ENCODE measurements around the gene MAP4K2. TPM values are rescaled to one million over a fixed set of nuclear protein-coding genes. Genes with fewer than 3 reads are reported as not detected.
A peak's percentile ranks its signal among the peaks of the same experiment; 100 is the strongest.

Gene MAP4K2
- total RNA-seq, 1 experiment from 2014 or later = 24.7 TPM

- TF ChIP-seq, protein P1, sequence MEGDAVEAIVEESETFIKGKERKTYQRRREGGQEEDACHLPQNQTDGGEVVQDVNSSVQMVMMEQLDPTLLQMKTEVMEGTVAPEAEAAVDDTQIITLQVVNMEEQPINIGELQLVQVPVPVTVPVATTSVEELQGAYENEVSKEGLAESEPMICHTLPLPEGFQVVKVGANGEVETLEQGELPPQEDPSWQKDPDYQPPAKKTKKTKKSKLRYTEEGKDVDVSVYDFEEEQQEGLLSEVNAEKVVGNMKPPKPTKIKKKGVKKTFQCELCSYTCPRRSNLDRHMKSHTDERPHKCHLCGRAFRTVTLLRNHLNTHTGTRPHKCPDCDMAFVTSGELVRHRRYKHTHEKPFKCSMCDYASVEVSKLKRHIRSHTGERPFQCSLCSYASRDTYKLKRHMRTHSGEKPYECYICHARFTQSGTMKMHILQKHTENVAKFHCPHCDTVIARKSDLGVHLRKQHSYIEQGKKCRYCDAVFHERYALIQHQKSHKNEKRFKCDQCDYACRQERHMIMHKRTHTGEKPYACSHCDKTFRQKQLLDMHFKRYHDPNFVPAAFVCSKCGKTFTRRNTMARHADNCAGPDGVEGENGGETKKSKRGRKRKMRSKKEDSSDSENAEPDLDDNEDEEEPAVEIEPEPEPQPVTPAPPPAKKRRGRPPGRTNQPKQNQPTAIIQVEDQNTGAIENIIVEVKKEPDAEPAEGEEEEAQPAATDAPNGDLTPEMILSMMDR (conservative IDR thresholded peaks at IDR 0.05) = no peak
- DNase-seq = no peak
- Mint-ChIP-seq H3K27ac (peak overlapping the region in 2 of 3 experiments; percentile 44 to 90; a peak in 1 of 7 replicates), H3K36me3 (ENCODE audit: insufficient read depth in 1 of 3, low read depth in 3 of 3) (peaks cover 0 to 34% (median 12%) of the 10 kb centered on the region in 3 experiments; a peak in 5 of 7 replicates), H3K4me1 (peaks cover 0 to 1% of the 10 kb centered on the region in 2 experiments; a peak in 2 of 4 replicates), H3K27me3 (ENCODE audit: low read depth) (no peaks in the 10 kb centered on the region), H3K9me3 (no peaks in the 10 kb centered on the region), H3K4me3 (no peak overlapping the region)
- H2BK15ac ChIP-seq (ENCODE audit: low read depth, low read length) = no peak overlapping the region
- H3K9ac ChIP-seq (ENCODE audit: extremely low read depth, insufficient read length, low read length) = no peak overlapping the region
- H3K9me3 ChIP-seq (ENCODE audit: control insufficient read depth, low read depth, low read length) = no peaks in the 10 kb centered on the region
- no peak overlapping the region for H3K18ac ChIP-seq (ENCODE audit: insufficient read length, low read depth, low read length)
- H2BK5ac ChIP-seq (ENCODE audit: insufficient read length, low read length) = no peak overlapping the region
- H2AFZ ChIP-seq (ENCODE audit: low read length) = no peak overlapping the region
- H4K8ac ChIP-seq (replicated peaks; ENCODE audit: insufficient read length, low read depth, low read length) = no peak overlapping the region
- H3K27ac ChIP-seq (ENCODE audit: insufficient read length, low read depth, low read length) = no peak overlapping the region
- H4K20me1 ChIP-seq (ENCODE audit: control insufficient read depth, insufficient read depth, insufficient read length) = no peaks in the 10 kb centered on the region
- H3K4ac ChIP-seq (ENCODE audit: low read depth, low read length) = no peak overlapping the region
- H2BK120ac ChIP-seq (ENCODE audit: low read depth, low read length, poor library complexity, severe bottlenecking) = no peak overlapping the region
- no peak overlapping the region for H3T11ph ChIP-seq (ENCODE audit: low read length)
- no peaks in the 10 kb centered on the region for H3K27me3 ChIP-seq (ENCODE audit: insufficient read depth, low read length)
- H3K23me2 ChIP-seq (ENCODE audit: insufficient read length, low read depth, low read length, poor library complexity, severe bottlenecking) = no peaks in the 10 kb centered on the region
- no peak overlapping the region for H4K91ac ChIP-seq (ENCODE audit: insufficient read length, low read depth, low read length)
- H3K4me2 ChIP-seq (ENCODE audit: insufficient read depth, insufficient read length, low read length) = no peak overlapping the region
- H2BK12ac ChIP-seq (ENCODE audit: insufficient read length, low read depth, low read length) = no peak overlapping the region
- no peaks in the 10 kb centered on the region for H3K79me1 ChIP-seq (ENCODE audit: insufficient read depth, low read depth, low read length, poor library complexity, severe bottlenecking)
- H3K56ac ChIP-seq (ENCODE audit: insufficient read length, low read depth, low read length) = no peak overlapping the region
- no peak overlapping the region for H4K5ac ChIP-seq (ENCODE audit: insufficient read length, low read depth, low read length)
- no peak overlapping the region for H2AK5ac ChIP-seq (ENCODE audit: insufficient read length, low read length)
- H3K14ac ChIP-seq (ENCODE audit: insufficient read depth, low read length) = no peak overlapping the region
- no CpG with 5 or more reads among the region's 16 CpGs for WGBS (ENCODE audit: extremely low coverage, insufficient read length, low lambda C conversion rate)
- no peaks in the 10 kb centered on the region for H3K4me1 ChIP-seq (ENCODE audit: insufficient read depth, low read length)
- no peak overlapping the region for H3K23ac ChIP-seq (ENCODE audit: insufficient read length, low read depth, low read length)
- H3K79me2 ChIP-seq (ENCODE audit: insufficient read depth, low read length) = no peaks in the 10 kb centered on the region
- H2BK20ac ChIP-seq (ENCODE audit: low read depth, low read length, poor library complexity, severe bottlenecking) = no peak overlapping the region
Measured at GRCh38 chr11:64836448-64837072, 33.5 kb upstream of the MAP4K2 start.

All from H9 (cell line).